HG03460 (cell line): ENCODE data around the gene TEX19.
"Not testable (repeated sequence)": the region's sequence is repeated elsewhere in the genome, so short reads cannot be mapped to it uniquely, and the experiment has no call there.

Source experiments
- ATAC-seq: cut with Tn5 transposase; IDR thresholded peaks from one replicate; pipeline ENCODE4 v1.9.1; 2021; ENCODE audit not compliant: unreplicated experiment

Gene TEX19

GRCh38 chr17:82354804-82355308, 4.2 kb upstream of the TEX19 start:
- ATAC-seq = no peak

DNA sequence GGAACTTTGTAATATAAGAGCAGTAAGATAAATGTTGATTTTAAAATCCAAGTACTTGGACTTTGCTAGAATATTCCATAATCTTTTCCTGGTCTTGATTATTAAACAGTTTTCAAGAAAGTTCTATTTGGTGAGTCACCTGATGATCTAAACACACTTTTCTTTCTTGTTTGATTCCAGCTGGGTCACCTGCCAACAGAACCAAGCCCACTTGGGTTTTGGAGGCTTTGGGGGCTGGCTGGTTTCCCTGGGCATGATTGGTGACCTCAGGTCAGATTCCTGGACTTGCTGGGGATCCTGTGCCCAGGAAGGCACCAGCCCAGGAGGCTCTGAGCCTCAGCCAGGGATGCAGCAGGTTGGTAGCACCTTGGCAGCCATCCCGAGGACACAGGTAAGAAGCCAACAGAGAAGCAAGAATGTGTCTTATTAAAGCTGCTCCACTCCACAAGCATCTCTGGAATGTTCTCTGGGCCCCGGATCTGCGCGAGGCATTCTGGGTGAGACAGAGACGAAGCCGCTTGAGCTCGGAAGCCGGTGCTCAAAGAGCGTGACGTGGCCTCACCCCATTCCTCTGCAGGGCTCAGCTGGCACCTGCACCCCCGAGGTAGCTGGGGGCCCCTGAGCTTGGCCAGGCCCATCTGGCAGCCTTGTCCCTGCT, 3.1 kb upstream of the TEX19 start:
- no peak for ATAC-seq

- ATAC-seq = no peak
These were observed 2.1 kb upstream of the TEX19 start for GRCh38 chr17:82356845-82357355.

- ATAC-seq = no peak
These were observed 1.7 kb upstream of the TEX19 start for GRCh38 chr17:82357394-82357793.

DNA sequence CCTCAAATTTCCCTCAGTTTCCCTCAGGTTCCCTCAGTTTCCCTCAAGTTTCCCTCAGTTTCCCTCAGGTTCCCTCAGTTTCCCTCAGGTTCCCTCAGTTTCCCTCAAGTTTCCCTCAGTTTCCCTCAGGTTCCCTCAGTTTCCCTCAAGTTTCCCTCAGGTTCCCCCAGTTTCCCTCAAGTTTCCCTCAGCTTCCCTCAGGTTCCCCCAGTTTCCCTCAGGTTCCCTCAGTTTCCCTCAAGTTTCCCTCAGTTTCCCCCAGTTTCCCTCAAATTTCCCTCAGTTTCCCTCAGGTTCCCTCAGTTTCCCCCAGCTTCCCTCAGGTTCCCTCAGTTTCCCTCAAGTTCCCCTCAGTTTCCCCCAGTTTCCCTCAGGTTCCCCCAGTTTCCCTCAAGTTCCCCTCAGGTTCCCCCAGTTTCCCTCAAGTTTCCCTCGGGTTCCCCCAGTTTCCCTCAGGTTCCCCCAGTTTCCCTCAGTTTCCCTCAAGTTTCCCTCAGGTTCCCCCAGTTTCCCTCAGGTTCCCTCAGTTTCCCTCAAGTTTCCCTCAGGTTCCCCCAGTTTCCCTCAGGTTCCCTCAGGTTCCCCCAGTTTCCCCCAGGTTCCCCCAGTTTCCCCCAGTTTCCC, 516 bp downstream of the TEX19 start:
- not testable (repeated sequence) for ATAC-seq

- no peak for ATAC-seq
These were observed 3.0 kb downstream of the TEX19 start for GRCh38 chr17:82361885-82362633.

DNA sequence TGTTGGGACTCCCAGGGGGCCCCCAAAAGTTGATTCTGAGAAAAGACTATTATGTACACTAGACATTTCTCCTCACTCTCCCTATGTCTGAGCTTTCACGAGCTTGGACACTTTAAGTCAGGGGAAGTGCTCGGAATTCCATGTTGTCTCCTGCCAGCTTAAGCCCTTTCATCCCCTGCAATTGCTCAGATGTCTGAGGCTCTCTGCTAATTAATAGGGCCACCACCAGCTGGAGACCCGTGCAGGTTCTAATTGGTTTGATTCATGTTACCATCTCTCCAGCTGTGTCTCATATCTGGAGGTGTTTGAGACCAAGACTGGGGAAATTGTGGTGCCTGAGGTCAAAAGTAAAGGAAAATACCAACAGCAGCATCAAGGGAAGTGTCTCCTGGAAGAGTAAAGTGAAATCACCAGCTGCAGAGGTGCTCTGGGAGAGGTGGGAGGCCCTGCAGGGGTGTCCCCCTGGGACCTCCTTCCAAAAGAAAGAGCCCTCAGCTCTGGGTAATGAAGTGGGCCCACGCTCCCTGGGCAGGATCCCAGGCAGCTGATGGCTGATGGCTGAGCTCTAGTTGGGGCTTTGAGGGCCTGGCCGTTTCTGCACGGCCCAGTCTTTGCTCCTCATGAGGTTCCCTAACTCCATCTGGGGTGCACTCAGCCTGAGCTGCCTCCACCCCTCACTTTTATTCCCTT, 6.7 kb downstream of the TEX19 start:
- ATAC-seq = no peak

DNA sequence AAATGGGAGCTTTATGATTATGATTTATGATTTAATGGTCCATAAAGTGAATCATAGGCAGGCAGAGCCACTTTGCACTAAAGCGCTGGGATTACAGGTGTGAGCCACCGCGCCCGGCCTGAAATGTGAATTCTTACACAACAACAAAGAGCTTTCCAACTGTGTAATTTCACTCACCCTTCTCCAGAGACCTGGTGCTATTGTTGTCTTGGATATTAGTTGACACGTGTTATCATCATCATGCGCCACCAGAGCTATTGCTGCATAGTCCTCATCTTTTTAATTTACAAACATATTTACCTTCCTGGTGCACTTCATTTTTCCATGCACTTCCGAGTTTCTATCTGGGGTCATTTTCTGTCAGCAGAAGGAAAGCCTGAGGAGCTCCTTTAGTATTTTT, 7.7 kb downstream of the TEX19 start:
- no peak for ATAC-seq

- no peak for ATAC-seq
These were observed 8.9 kb downstream of the TEX19 start for GRCh38 chr17:82367724-82368524.

GRCh38 chr17:82369211-82369610, 10.2 kb downstream of the TEX19 start:
- no peak for ATAC-seq

- no peak for ATAC-seq
These were observed 11.7 kb downstream of the TEX19 start for GRCh38 chr17:82370471-82371332.

- ATAC-seq = no peak
These were observed 12.5 kb downstream of the TEX19 start, which contains the start of gene UTS2R for GRCh38 chr17:82371333-82372248. Gene UTS2R (plus strand): TSS chr17:82371765. CDS start chr17:82374325, 2,560 bp downstream.

GRCh38 chr17:82372249-82373071, 13.4 kb downstream of the TEX19 start:
- ATAC-seq = no peak

GRCh38 chr17:82373072-82373452, 14.0 kb downstream of the TEX19 start:
- not testable (repeated sequence) for ATAC-seq

DNA sequence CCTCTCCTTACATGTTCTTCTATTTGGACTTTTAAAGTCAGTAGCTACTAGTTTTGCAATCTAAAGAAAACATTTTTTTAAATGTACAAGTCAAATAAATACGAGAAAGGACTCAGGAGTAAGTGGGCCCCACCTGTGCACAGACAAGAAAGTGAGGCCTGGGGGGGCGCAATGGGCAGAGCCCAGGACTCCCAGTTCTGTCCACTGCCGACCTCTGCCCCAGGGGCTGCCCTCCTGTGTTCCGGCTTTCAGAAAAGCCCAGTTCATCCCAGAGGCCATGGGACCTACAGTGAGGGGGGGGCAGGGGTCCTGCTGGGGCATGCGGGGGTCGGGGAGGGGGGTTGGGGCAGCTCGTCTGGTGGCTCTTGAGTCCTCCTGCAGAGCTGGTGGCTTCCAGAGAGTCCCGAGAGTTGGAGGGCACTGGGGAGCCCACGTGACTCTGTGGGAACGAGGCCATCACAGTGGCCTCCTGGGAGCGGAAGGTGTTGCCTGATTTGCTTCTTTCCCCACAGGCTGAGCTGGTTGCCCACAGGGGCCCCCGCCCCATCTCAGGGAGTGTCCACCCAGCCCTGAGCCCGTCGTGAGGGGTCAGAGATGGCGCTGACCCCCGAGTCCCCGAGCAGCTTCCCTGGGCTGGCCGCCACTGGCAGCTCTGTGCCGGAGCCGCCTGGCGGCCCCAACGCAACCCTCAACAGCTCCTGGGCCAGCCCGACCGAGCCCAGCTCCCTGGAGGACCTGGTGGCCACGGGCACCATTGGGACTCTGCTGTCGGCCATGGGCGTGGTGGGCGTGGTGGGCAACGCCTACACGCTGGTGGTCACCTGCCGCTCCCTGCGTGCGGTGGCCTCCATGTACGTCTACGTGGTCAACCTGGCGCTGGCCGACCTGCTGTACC, 14.9 kb downstream of the TEX19 start:
- ATAC-seq = no peak

DNA sequence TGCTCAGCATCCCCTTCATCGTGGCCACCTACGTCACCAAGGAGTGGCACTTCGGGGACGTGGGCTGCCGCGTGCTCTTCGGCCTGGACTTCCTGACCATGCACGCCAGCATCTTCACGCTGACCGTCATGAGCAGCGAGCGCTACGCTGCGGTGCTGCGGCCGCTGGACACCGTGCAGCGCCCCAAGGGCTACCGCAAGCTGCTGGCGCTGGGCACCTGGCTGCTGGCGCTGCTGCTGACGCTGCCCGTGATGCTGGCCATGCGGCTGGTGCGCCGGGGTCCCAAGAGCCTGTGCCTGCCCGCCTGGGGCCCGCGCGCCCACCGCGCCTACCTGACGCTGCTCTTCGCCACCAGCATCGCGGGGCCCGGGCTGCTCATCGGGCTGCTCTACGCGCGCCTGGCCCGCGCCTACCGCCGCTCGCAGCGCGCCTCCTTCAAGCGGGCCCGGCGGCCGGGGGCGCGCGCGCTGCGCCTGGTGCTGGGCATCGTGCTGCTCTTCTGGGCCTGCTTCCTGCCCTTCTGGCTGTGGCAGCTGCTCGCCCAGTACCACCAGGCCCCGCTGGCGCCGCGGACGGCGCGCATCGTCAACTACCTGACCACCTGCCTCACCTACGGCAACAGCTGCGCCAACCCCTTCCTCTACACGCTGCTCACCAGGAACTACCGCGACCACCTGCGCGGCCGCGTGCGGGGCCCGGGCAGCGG, 15.7 kb downstream of the TEX19 start:
- ATAC-seq = no peak
